GM19468 (cell line): ENCODE data around the gene CDHR3.

Experiments used
- ATAC-seq: cut with Tn5 transposase; IDR thresholded peaks from one replicate; pipeline ENCODE4 v1.9.1; 2021; ENCODE audit warnings: mild to moderate bottlenecking, moderate library complexity, moderate number of reproducible peaks; ENCODE audit not compliant: unreplicated experiment; ENCODE audit errors: extremely low read depth

Gene CDHR3

GRCh38 chr7:106021151-106022067, 58.3 kb downstream of the CDHR3 start:
- ATAC-seq = no peak

- ATAC-seq = peak; percentile 61
These were observed 59.2 kb downstream of the CDHR3 start for GRCh38 chr7:106022193-106022821.

GRCh38 chr7:106023369-106024322, 60.6 kb downstream of the CDHR3 start:
- no peak for ATAC-seq

- no peak for ATAC-seq
These were observed 63.0 kb downstream of the CDHR3 start for GRCh38 chr7:106026101-106026500.

GRCh38 chr7:106029451-106029850, 66.4 kb downstream of the CDHR3 start:
- ATAC-seq = no peak

GRCh38 chr7:106029941-106030340, 66.9 kb downstream of the CDHR3 start:
- ATAC-seq = no peak

GRCh38 chr7:106031300-106032035, 68.4 kb downstream of the CDHR3 start:
- no peak for ATAC-seq

GRCh38 chr7:106032295-106032694, 69.2 kb downstream of the CDHR3 start:
- ATAC-seq = no peak

- ATAC-seq = no peak
These were observed 70.7 kb downstream of the CDHR3 start for GRCh38 chr7:106033735-106034134.

GRCh38 chr7:106034383-106034782, 71.3 kb downstream of the CDHR3 start:
- no peak for ATAC-seq

GRCh38 chr7:106035568-106035967, 72.5 kb downstream of the CDHR3 start:
- no peak for ATAC-seq

GRCh38 chr7:106036004-106036403, 72.9 kb downstream of the CDHR3 start:
- ATAC-seq = no peak

GRCh38 chr7:106037489-106038176, 74.6 kb downstream of the CDHR3 start:
- no peak for ATAC-seq

- no peak for ATAC-seq
These were observed 75.2 kb downstream of the CDHR3 start for GRCh38 chr7:106038289-106038688.

- no peak for ATAC-seq
These were observed 75.9 kb downstream of the CDHR3 start for GRCh38 chr7:106038916-106039315.

GRCh38 chr7:106039486-106040060, 76.5 kb downstream of the CDHR3 start:
- ATAC-seq = no peak

- ATAC-seq = no peak
These were observed 78.2 kb downstream of the CDHR3 start for GRCh38 chr7:106041140-106041717.

GRCh38 chr7:106042196-106042611, 79.1 kb downstream of the CDHR3 start:
- ATAC-seq = no peak
